HG02943 (cell line): ENCODE data around the gene TBC1D24.
"Not testable (repeated sequence)": the region's sequence is repeated elsewhere in the genome, so short reads cannot be mapped to it uniquely, and the experiment has no call there.

Source experiments
- ATAC-seq: cut with Tn5 transposase; IDR thresholded peaks from one replicate; pipeline ENCODE4 v1.9.1; 2021; ENCODE audit warnings: mild to moderate bottlenecking, low read depth, moderate library complexity; ENCODE audit not compliant: unreplicated experiment

The TBC1D24 gene

DNA sequence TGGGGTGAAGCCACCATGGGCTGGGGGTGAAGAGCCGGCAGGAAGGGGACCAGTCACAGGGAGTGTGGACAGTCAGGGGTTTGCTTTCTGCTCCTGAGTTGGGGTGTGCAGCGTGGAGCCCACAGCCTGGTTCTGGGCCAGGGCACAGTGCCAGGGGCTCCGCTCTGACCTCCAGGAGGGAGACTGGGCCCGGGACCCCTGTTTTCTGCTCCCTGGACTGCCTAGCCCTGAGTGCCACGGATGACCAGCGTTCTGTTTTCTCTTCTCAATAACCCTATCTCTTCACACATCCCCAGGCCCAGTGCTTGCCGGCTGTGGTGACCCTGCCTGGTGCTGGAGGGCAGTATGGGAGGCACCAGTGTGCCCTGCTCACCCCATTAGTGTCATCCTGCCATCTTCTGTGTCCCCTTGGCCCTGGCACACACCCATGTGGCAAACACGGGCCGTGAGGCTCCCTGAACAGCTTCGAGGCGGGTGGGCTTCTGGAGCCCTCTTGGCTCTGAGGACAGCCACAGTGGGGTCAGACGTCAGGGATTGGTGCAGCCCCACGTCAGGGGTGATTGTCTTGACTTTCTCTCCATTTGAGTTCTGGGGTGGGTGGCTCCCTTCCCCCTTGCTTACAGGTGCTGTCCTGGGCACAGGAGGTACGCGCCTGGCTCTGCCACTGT is 55.2 kb downstream of the TBC1D24 start:
- ATAC-seq, result no peak

DNA sequence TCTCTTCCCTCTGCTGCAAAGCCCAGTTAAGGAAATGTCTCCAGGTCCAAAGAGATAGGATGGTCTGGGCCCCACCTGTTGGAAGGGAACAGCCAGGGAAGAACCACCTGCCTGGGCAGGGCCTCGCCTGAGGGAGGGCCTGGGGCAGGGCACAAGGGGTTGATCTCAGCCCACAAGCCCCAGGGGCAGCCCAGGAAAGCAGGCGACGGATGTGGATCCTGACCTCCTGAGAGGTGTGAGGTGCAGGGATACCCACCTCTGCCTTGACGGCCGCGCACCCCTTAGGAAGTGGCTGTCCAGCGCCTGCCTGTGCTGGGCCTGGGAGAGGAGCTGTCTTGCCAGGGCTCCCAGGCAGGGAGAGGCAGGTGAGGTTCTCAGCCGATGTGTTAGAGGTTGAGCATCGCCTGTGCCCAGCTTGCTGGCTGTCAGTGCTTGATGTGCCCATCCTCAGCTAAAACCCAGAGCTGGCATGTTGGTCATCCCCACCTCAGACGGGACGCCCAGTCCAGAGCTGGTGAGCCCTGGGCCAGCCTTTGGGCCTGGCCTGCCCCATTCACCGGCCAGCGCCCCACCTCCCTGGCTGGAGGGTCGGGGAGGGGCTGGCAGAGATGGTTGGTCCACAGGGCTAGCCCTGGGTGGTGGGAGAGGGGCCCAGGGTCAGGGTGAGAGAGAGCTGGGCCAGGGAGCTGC is 55.8 kb downstream of the TBC1D24 start:
- no peak for ATAC-seq

DNA sequence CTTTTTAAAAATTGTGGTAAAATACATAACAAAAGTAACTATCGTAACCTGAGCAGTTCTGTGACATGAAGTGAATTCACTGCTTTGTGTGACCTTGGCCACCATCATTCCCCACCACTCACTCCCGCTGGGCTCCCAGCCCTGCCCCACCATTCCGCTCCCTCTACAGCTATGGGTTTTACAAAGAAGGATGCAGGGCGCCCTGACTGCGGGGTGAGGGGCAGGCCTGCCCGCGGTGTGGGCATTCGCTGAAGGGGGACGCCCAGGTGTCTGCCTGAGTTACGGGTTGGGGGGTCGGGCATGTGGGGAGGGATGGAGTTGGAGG is 56.4 kb downstream of the TBC1D24 start, which contains the start of gene CEMP1:
Gene CEMP1 (minus strand): TSS at position 38 of the 325 bp plus-strand sequence. CDS start 335 bp downstream, outside the sequence.
- no peak for ATAC-seq

- ATAC-seq, result peak; percentile 77
These were observed 57.0 kb downstream of the TBC1D24 start for GRCh38 chr16:2531696-2532493.

DNA sequence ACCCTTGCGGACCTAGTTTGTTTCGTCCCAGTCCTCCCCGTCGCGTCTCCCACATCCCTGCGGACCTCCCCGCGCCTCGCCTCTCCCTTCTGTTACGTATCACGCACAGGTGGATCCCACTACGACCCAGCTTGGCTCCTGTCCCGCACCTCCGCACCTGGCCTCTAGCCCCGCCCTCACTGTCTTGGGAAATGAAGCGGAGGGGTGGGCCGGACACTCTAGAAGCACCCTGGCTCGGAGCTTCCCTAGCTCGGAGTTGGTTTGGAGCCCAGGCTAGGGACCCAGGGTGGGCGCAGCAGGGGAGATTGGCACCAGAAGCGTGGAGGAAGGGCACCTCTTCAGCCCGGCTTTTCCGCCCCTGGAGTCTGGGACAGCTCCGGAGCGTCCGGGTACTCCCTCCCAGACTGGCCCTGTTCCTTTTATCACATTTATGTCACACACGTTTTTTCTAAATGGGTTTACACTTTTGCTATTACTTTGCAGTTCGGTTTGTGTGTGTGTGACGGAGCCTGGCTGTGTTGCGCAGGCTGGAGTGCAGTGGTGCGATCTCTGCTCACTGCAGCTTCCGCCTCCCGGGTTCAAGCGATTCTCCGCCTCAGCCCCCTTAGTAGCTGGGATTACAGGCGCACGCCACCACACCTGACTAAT is 57.7 kb downstream of the TBC1D24 start:
- no peak for ATAC-seq

DNA sequence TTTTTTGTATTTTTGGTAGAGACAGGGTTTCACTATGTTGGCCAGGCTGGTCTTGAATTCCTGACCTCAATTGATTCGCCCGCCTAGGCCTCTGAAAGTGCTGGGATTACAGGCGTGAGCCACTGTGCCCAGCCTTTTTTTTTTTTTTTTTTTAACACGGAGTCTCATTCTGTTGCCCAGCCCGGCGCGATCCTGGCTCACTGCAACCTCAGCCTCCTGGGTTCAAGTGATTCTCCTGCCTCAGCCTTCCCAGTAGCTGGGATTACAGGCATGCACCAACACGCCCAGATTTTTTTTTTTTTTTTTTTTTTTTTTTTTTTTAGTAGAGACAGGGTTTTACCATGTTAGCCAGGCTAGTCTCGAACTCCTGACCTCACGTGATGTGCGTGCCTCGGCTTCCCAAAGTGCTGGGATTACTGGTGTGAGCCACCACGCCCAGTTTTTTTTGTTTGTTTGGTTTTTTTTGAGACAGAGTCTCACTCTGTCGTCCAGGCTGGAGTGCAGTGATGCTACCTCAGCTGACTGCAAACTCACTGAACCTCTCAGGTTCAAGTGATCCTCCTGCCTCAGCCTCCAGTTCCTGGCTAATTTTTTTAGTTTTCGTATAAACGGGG is 58.3 kb downstream of the TBC1D24 start:
- ATAC-seq, result not testable (repeated sequence)

DNA sequence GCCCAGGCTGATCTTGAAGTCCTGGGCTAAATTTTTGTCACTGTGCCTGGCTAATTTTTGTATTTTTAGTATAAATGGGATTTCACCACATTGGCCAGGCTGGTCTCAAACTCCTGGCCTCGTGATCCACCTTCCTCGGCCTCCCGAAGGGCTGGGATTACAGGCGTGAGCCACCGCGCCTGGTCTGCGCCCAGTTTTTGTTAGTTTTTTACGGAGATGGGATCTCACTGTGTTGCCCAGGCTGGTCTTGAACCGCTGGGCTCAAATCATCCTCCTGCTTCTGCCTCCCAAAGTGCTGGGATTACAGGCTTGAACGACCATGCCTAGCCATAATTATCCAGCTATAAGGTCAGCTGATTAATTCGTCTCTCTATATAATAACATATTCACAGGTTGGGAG is 59.0 kb downstream of the TBC1D24 start:
- no peak for ATAC-seq

DNA sequence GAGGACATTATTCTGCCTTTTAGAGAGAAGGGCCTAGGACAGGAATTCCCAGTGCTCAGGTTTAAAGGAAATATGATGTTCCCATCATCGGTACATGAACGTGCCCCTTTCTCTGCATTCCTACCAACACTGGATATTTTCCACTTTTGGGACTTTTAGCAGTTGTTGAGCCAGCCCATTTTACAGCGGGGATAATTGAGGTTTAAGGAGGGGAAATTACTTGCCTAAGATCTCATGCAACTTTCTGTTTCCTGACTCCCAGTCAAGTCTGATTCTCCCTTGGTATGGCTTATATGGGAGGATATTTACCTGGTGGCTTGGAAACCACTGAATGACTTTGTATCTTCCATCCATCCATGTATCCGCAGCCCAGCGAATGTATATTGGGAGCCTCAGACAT is 59.4 kb downstream of the TBC1D24 start:
- ATAC-seq, result not testable (repeated sequence)

DNA sequence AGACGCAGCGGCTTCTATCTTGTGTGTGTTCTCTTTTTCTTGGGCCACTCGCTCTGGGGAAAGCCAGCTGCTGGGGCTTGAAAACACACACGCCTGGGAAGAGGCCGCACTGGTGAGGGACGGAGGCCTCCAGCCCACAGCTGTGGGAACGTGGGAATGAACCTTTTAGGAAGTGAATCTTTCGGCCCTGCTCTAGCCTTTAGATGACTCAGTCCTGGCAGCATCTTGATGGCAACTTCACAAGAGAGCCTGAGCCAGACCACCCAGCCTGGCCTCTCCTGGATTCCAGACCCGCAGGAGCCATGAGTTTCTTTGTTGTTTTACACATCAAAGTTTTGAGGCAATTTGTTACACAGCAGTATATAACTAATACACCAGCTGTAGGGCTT is 60.7 kb downstream of the TBC1D24 start:
- ATAC-seq, result no peak

DNA sequence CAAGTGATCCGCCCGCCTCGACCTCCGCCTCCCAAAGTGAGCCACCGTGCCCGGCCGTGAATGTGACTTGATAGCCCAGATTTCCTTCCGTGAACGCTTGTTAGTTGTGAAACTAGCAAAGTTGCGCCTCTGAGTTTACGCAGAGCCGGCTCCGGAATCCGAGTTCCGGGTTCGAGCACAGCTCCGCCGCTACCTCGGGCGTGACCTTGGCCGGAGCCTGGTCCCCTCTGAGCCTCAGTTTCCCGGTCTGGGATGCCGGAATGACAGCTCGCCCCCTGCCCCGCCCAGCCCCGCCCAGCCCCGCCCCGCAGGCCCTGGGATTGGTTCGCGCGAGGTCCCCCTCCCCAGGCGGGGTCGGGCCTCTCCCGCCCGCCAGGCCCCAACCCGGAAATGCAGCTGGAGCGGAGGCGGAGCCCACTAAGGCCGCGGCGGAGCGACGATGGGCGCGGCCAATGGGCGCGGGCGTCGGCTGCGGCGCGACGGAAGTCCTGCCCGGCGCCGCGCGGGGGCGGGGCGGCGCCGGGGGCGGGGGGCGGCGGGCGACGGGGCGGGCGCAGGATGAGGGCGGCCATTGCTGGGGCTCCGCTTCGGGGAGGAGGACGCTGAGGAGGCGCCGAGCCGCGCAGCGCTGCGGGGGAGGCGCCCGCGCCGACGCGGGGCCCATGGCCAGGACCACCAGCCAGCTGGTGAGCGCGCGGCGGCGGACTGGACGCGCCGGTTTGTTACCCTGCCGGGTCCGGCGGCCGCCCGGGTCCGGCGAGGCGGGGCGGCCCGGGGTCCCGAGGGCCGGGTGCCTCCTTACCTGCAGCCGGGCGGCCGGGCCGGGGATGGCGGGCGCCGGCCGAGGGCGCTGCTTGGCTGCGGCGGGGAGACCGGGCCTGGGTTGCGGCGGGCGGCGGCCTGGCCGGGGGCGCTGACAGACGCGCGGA is 62.8 kb downstream of the TBC1D24 start, which contains the start of gene PDPK1:
Gene PDPK1 (plus strand): TSS at position 571 of the 929 bp plus-strand sequence. CDS start 92 bp downstream, at position 663.
- ATAC-seq, result peak; percentile 69

DNA sequence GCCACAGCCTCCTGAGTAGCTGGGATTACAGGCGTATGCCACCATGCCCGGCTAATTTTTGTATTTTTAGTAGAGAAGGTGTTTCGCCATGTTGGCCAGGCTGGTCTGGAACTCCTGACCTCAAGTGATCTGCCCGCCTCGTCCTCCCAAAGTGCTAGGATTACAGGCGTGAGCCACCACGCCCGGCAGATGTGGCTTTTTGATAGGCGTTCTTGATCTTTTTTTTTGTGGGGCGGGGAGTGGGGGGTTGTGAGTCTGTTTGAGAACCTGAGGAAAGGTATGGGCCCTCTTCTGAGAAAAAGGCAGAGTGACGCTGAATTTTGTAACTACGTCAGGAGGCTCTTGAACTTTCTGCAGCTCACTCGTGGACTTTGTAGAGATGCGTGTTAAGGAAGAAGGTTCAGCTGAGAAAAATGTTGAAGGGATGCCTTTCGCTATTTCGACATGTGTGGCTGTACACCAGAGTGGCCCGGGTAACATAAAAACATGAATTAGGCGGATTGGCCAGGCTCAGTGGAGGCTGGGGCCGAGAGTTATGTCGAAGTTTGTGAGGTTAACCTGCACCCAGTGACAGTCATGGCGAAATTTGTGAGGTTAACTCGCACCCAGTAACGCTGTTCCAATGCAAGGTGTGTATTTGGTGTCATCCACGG is 64.4 kb downstream of the TBC1D24 start:
- ATAC-seq, result not testable (repeated sequence)

GRCh38 chr16:2539845-2540458 is 65.0 kb downstream of the TBC1D24 start:
- ATAC-seq, result not testable (repeated sequence)

GRCh38 chr16:2540912-2541311 is 66.0 kb downstream of the TBC1D24 start:
- ATAC-seq, result not testable (repeated sequence)

GRCh38 chr16:2541409-2541808 is 66.5 kb downstream of the TBC1D24 start:
- ATAC-seq, result not testable (repeated sequence)

DNA sequence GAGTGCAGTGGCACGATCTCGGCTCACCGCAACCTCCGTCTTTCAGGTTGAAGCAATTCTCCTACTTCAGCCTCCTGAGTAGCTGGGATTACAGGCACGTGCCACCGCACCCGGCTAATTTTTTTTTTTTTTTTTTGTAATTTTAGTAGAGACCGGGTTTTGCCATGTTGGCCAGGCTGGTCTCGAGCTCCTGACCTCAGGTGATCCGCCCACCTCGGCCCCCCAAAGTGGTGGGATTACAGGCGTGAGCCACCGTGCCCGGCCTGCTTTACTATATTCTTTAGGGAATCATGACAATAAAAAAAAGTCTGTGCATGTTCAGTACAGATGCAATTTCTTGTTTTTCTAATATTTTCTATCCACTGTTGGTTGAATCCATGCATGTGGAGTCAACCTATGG is 68.8 kb downstream of the TBC1D24 start:
- ATAC-seq, result not testable (repeated sequence)

DNA sequence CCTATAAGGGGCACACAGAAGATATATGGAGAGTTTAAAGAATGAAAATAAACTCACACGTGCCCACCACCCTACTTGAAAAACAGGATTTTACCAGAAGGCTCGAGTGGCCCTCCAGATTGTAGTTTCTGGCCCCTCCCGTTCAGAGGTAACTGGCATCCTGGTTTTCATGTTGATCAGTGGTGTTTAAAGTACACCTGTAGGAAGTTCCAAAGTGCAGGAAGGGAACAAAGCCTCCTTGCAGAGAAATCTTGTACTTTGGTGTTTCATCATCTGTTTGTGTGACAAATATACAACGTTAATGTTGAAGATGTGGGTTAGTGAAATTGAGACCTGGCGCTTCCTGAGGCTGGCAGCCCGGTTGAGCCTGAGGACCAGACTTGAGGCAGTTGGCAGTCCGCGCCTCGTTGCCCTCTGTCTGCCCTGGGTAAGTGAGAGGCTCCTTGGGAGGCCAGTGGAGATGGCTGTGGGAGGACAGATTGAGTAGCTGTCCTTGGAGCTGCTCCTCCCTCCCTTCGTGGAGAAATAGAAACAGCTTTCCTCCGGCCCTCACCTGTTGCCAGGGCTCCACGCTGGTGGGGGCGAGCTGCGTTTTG is 75.5 kb downstream of the TBC1D24 start:
- not testable (repeated sequence) for ATAC-seq

DNA sequence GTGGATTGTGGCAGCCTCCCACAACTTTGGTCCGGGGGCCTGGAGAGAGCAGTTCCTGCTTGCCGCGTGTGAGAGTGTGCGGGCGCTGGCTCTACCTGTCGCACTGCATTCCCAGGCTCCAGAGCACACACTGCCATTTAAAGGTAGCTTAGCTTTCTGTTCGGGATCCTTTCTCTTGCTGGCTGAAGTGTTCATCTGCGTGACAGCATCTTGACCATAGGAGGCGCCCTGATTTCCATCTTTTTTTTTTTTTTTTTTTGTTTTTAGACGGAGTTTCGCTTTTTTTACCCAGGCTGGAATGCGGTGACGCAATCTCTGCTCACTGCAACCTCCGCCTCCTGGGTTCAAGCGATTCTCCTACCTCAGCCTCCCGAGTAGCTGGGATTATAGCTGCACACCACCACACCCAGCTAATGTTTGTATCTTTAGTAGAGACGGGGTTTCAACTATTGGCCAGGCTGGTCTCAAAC is 76.5 kb downstream of the TBC1D24 start:
- ATAC-seq, result not testable (repeated sequence)
